Measurements from ENCODE around the gene ESRRA. TPM values are rescaled to one million over a fixed set of nuclear protein-coding genes. Genes with fewer than 3 reads are reported as not detected.

ESRRA gene
- total RNA-seq, 1 experiment from 2014 or later = 58.2 TPM

Other genes with a start within 250 kb of the ESRRA start
- gene MACROD1, start 139.4 kb upstream of the ESRRA start, total RNA-seq (2014; rRNA removed) = 38.0 and 40.8 TPM in 2 replicates
- 237 and 248 TPM in 2 replicates for gene STIP1, start 119.4 kb upstream of the ESRRA start, total RNA-seq (2014; rRNA removed)
- gene FERMT3, start 98.8 kb upstream of the ESRRA start, total RNA-seq (2014; rRNA removed) = 18.4 and 22.8 TPM in 2 replicates
- gene TRPT1, start 79.3 kb upstream of the ESRRA start, total RNA-seq (2014; rRNA removed) = 65.0 and 72.5 TPM in 2 replicates
- 89.8 and 101 TPM in 2 replicates for gene NUDT22, start 79.2 kb upstream of the ESRRA start, total RNA-seq (2014; rRNA removed)
- 4.4 and 8.3 TPM in 2 replicates for gene DNAJC4, start 75.0 kb upstream of the ESRRA start, total RNA-seq (2014; rRNA removed)
- gene VEGFB, start 70.9 kb upstream of the ESRRA start, total RNA-seq (2014; rRNA removed) = 50.2 and 56.9 TPM in 2 replicates
- gene FKBP2, start 64.4 kb upstream of the ESRRA start, total RNA-seq (2014; rRNA removed) = 77.7 and 80.8 TPM in 2 replicates
- 696 and 750 TPM in 2 replicates for gene PPP1R14B, start 58.6 kb upstream of the ESRRA start, total RNA-seq (2014; rRNA removed)
- gene PLCB3, start 54.0 kb upstream of the ESRRA start, total RNA-seq (2014; rRNA removed) = 92.5 and 100 TPM in 2 replicates
- gene BAD, start 20.9 kb upstream of the ESRRA start, total RNA-seq (2014; rRNA removed) = 92.3 and 92.4 TPM in 2 replicates
- gene GPR137, start 19.7 kb upstream of the ESRRA start, total RNA-seq (2014; rRNA removed) = 24.9 and 26.8 TPM in 2 replicates
- not detected in 2 replicates for gene KCNK4, start 14.2 kb upstream of the ESRRA start, total RNA-seq (2014; rRNA removed)
- 0.29 TPM in 1 of 2 replicates, not detected in the other for gene CATSPERZ, start 5.2 kb upstream of the ESRRA start, total RNA-seq (2014; rRNA removed)
- gene TRMT112, start 12.0 kb downstream of the ESRRA start, total RNA-seq (2014; rRNA removed) = 261 and 366 TPM in 2 replicates
- 215 and 240 TPM in 2 replicates for gene PRDX5, start 12.6 kb downstream of the ESRRA start, total RNA-seq (2014; rRNA removed)
- 0.63 and 0.71 TPM in 2 replicates for gene CCDC88B, start 34.7 kb downstream of the ESRRA start, total RNA-seq (2014; rRNA removed)
- 56.2 and 64.1 TPM in 2 replicates for gene RPS6KA4, start 53.6 kb downstream of the ESRRA start, total RNA-seq (2014; rRNA removed)